ENCODE data around the gene CBLC.
A peak's percentile ranks its signal among the peaks of the same experiment; 100 is the strongest.

The CBLC gene

DNA sequence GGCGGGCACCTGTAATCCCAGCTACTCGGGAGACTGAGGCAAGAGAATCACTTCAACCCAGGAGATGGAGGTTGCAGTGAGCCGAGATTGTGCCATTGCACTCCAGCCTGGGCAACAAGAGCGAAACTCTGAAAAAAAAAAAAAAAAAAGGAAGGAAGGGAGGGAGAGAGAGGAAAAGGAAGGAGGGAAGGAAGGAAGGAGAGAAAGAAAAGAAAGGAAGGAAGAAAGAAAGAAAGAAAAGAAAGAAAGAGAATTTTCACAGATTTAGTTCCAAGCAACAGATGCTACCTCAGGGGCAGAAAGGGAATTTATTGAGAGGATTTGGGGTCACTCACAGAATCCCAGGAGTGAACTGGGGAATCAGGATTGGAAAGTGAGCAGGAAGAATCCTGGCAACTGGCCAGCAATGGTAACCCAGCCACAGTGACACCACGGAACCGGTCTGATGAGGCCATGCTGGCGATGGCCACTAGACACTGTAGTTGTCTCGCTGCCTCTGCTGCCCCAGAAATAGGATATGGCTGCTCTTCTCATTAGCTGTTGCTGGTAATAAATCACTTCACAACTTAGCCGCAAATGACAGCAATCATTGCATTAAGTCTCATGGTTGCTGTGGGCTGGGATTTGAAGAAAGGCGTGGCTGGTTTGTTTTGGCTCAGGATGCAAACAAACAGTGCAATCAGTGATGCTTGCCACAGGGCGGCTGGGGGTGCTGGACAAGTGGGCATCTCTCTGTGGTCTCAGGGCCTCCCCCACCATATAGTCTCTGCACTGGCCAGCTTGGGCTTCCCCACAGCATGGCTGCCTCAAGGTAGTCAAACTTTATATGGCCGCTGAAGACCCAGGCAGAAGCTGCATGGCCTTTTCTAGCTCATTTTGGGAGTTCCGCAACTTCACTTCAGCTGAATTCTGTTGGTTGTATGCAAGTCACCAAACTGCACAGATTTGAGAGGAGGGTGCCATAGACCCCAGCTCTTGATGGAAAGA is 26.0 kb downstream of the CBLC start:
- Histone ChIP-seq H3K4me3 (ENCODE audit: insufficient read length, low read depth) (no peak overlapping the region), H3K36me3 (ENCODE audit: insufficient read depth, insufficient read length, low read length) (no peaks in the 10 kb centered on the region), H3K9me3 (ENCODE audit: insufficient read depth, low read length) (no peaks in the 10 kb centered on the region), H3K9ac (ENCODE audit: insufficient read length, low read depth) (no peak overlapping the region), H3K27me3 (ENCODE audit: insufficient read depth, insufficient read length) (peaks cover 8% of the 10 kb centered on the region), H3K4me1 (ENCODE audit: insufficient read depth, insufficient read length) (peaks cover 2% of the 10 kb centered on the region)
- DNase-seq (ENCODE audit: low read depth, low spot score): no peak
- no peak for TF ChIP-seq SUZ12 (IDR thresholded peaks at IDR 0.05; ENCODE audit: extremely low read depth, insufficient read depth, insufficient read length)
- no peak for TF ChIP-seq YY1 (IDR thresholded peaks at IDR 0.05; ENCODE audit: insufficient read depth, insufficient read length)
- no peak for TF ChIP-seq ZNF274 (IDR thresholded peaks at IDR 0.05; ENCODE audit: low read depth, low read length)

DNA sequence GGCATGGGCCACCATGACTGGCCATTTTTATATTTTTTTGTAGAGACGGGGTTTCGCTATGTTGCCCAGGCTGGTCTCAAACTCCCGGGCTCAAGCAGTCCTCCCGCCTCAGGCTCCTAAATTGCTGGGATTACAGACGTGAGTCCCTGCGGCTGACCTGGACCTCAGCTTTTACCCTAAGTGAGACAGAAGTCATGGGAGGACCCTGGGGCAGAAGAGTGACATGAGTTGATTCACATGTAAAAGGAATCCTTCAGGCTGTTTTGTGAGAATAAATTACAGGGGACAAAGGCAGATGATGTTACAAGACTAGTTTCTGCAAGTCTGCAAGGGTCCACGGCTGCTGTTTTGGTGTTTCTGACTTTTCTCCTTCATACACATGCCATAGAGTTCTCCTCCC is 28.6 kb downstream of the CBLC start:
- peaks cover 3% of the 10 kb centered on the region for H3K36me3 ChIP-seq (ENCODE audit: insufficient read depth, insufficient read length, low read length)
- DNase-seq (ENCODE audit: low read depth, low spot score): no peak
- no peak overlapping the region for H3K9ac ChIP-seq (ENCODE audit: insufficient read length, low read depth)
- TF ChIP-seq SUZ12 (IDR thresholded peaks at IDR 0.05; ENCODE audit: extremely low read depth, insufficient read depth, insufficient read length): no peak
- TF ChIP-seq ZNF274 (IDR thresholded peaks at IDR 0.05; ENCODE audit: low read depth, low read length): no peak
- TF ChIP-seq YY1 (IDR thresholded peaks at IDR 0.05; ENCODE audit: insufficient read depth, insufficient read length): no peak
- peaks cover 11% of the 10 kb centered on the region for H3K27me3 ChIP-seq (ENCODE audit: insufficient read depth, insufficient read length)
- H3K4me3 ChIP-seq (ENCODE audit: insufficient read length, low read depth): no peak overlapping the region
- no peaks in the 10 kb centered on the region for H3K9me3 ChIP-seq (ENCODE audit: insufficient read depth, low read length)
- H3K4me1 ChIP-seq (ENCODE audit: insufficient read depth, insufficient read length): peaks cover 7% of the 10 kb centered on the region

DNA sequence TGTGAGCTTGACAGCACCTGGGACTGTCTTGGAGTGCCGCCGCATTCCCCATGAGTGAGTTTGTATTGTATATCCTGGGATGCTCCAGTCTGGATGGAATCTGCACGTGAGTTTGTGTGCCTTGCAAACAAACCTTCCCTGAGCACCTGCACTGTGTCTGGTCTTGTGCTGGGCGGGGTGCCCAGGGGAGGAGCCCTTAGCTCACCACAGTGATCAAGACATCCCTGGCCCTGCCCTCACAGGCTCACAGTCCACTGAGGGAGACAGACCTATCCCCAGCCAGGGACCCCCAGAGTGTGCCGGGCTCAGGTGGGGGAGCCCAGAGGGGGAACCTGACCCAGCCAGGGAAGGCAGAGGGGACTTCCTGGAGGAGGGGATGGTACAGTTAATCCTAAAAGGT is 29.5 kb downstream of the CBLC start:
- peaks cover 4% of the 10 kb centered on the region for H3K36me3 ChIP-seq (ENCODE audit: insufficient read depth, insufficient read length, low read length)
- no peak overlapping the region for H3K4me3 ChIP-seq (ENCODE audit: insufficient read length, low read depth)
- DNase-seq (ENCODE audit: low read depth, low spot score): no peak
- H3K27me3 ChIP-seq (ENCODE audit: insufficient read depth, insufficient read length): peaks cover 13% of the 10 kb centered on the region
- TF ChIP-seq YY1 (IDR thresholded peaks at IDR 0.05; ENCODE audit: insufficient read depth, insufficient read length): no peak
- TF ChIP-seq ZNF274 (IDR thresholded peaks at IDR 0.05; ENCODE audit: low read depth, low read length): no peak
- TF ChIP-seq SUZ12 (IDR thresholded peaks at IDR 0.05; ENCODE audit: extremely low read depth, insufficient read depth, insufficient read length): no peak
- peaks cover 9% of the 10 kb centered on the region for H3K4me1 ChIP-seq (ENCODE audit: insufficient read depth, insufficient read length)
- H3K9me3 ChIP-seq (ENCODE audit: insufficient read depth, low read length): no peaks in the 10 kb centered on the region
- H3K9ac ChIP-seq (ENCODE audit: insufficient read length, low read depth): no peak overlapping the region

DNA sequence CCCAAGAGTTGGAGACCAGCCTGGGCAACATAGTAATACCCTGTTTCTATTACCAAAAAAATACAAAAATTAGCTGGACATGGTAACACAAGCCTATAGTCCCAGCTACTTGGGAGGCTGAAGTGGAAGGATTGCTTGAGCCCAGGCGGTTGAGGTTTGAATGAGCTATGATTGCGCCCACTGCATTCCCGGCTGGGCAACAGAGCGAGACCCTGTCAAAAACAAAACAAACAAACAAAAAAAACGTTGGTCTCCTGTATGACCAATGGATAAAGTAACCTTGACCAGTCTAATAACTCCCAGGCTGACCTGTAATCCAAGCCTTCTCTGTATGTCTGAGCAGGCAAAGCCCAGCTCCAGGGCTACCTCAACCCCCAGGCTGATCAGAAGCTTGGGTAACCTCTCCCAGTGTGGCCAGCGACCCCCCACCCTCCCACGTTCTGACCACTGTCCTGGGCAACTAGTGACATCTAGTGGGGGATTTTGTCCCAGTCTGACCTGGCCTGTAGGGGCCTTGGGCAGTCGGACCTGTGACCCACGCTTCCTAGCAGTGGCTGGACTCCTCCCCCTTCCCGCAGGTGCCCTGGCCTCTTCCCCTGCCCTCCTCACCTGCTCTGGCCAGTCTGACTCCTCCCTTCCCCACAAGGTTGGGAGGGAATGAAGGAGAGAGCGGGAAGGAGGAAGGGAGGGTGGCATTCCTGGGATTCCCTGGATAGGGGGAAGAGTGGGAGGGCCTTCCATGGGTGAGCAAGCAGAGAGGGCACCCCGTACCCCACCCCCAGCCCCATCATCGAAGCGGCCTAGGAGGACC is 30.2 kb downstream of the CBLC start:
- Histone ChIP-seq H3K36me3 (ENCODE audit: insufficient read depth, insufficient read length, low read length) (peaks cover 4% of the 10 kb centered on the region), H3K4me3 (ENCODE audit: insufficient read length, low read depth) (peak overlapping the region; percentile 46), H3K9ac (ENCODE audit: insufficient read length, low read depth) (peak overlapping the region; percentile 66), H3K4me1 (ENCODE audit: insufficient read depth, insufficient read length) (peaks cover 11% of the 10 kb centered on the region), H3K27me3 (ENCODE audit: insufficient read depth, insufficient read length) (peaks cover 13% of the 10 kb centered on the region), H3K9me3 (ENCODE audit: insufficient read depth, low read length) (no peaks in the 10 kb centered on the region)
- DNase-seq (ENCODE audit: low read depth, low spot score): no peak
- TF ChIP-seq ZNF274 (IDR thresholded peaks at IDR 0.05; ENCODE audit: low read depth, low read length): no peak
- TF ChIP-seq SUZ12 (IDR thresholded peaks at IDR 0.05; ENCODE audit: extremely low read depth, insufficient read depth, insufficient read length): no peak
- TF ChIP-seq YY1 (IDR thresholded peaks at IDR 0.05; ENCODE audit: insufficient read depth, insufficient read length): no peak

DNA sequence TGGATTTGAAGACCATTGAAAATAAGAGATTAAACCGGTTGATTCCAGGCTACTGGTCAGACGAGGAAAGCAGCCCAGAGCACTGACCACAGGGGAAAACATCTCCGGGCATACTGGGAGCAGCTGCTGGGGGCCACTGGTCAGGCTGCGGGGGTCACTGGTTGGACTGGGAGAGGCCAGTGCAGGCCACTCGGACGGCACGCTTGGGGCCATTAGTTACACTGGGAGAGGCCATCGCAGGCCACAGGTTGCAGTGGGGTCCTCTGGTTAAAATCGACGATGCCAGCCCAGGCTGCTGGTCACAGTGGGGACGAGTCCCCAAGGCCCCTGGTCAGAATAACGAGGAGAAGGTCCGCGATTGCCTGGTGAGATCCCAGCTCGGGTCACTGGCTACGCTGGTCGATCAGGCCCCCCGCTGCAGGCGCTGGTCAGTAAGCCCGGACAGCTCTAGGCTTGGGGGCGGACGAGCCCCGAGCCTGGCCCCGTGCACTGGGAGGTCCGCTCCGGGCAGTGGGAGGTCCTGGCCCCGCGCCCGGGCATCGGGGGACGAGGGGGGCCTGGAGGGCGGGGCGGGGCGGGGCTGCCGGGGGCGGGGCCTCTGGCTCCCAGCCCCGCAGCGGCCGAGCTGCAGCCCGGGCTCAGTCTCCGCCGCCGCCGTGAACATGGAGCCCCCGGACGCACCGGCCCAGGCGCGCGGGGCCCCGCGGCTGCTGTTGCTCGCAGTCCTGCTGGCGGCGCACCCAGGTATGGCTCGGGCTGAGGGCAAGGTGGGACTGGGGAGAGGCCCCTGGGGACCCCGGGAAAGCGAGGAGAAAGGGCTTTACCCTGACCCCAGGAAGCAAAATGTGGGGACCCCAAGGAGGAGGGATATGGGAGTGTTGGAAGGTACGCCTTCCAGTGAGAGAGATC is 31.0 kb downstream of the CBLC start, which contains the start of gene BCAM:
Gene BCAM (plus strand): TSS at position 641 of the 909 bp plus-strand sequence. CDS start 22 bp downstream, at position 663.
- Histone ChIP-seq H3K9ac (ENCODE audit: insufficient read length, low read depth) (peak within 1 kb of the TSS; percentile 82), H3K27me3 (ENCODE audit: insufficient read depth, insufficient read length) (peaks cover 13% of the 10 kb centered on the region), H3K9me3 (ENCODE audit: insufficient read depth, low read length) (no peaks in the 10 kb centered on the region), H3K36me3 (ENCODE audit: insufficient read depth, insufficient read length, low read length) (peaks cover 11% of the 10 kb centered on the region), H3K4me1 (ENCODE audit: insufficient read depth, insufficient read length) (peaks cover 11% of the 10 kb centered on the region), H3K4me3 (ENCODE audit: insufficient read length, low read depth) (peak within 1 kb of the TSS; percentile 64)
- no peak for TF ChIP-seq YY1 (IDR thresholded peaks at IDR 0.05; ENCODE audit: insufficient read depth, insufficient read length)
- no peak for TF ChIP-seq SUZ12 (IDR thresholded peaks at IDR 0.05; ENCODE audit: extremely low read depth, insufficient read depth, insufficient read length)
- TF ChIP-seq ZNF274 (IDR thresholded peaks at IDR 0.05; ENCODE audit: low read depth, low read length): no peak
- no peak for DNase-seq (ENCODE audit: low read depth, low spot score)

DNA sequence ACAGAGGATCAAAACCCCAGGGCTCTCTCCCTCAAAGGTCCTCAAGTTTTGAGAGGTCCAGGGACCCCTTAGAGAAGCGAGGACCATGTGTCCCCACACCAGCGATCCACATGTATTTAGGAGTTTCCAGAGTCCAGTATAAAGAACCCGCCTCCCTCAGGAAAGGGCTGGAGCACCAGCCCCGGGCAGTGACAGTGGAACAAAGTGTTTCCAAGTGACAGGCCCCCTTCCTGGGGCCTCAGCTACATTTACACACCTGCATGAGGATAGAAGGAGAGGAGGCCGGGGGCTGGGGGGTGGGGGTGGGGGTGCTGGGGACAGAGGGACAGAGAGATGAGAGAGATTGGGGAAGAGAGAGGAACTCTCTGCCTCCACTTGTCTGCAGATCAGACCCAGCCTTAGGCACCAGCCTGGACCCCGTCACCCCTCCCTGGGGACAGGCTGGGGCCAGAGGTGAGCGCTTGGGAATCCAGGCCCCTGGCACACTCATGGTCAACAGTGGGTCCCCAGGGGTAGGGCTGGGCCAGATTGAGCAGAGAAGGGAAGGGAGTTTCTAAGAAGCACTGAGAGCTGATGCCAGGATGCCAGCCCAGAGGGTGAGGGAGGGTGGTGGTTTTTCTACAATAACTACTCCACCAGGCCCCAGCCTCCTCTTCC is 32.0 kb downstream of the CBLC start:
- Histone ChIP-seq H3K4me1 (ENCODE audit: insufficient read depth, insufficient read length) (peaks cover 11% of the 10 kb centered on the region), H3K4me3 (ENCODE audit: insufficient read length, low read depth) (peak overlapping the region; percentile 64), H3K36me3 (ENCODE audit: insufficient read depth, insufficient read length, low read length) (peaks cover 20% of the 10 kb centered on the region), H3K9me3 (ENCODE audit: insufficient read depth, low read length) (no peaks in the 10 kb centered on the region), H3K27me3 (ENCODE audit: insufficient read depth, insufficient read length) (peaks cover 11% of the 10 kb centered on the region), H3K9ac (ENCODE audit: insufficient read length, low read depth) (peak overlapping the region; percentile 82)
- DNase-seq (ENCODE audit: low read depth, low spot score): no peak
- TF ChIP-seq SUZ12 (IDR thresholded peaks at IDR 0.05; ENCODE audit: extremely low read depth, insufficient read depth, insufficient read length) (no peak), ZNF274 (IDR thresholded peaks at IDR 0.05; ENCODE audit: low read depth, low read length) (no peak), YY1 (IDR thresholded peaks at IDR 0.05; ENCODE audit: insufficient read depth, insufficient read length) (no peak)

All from NT2/D1 (cell line).